Measurements from ENCODE around the gene CHMP3. TPM values are rescaled to one million over a fixed set of nuclear protein-coding genes. Genes with fewer than 3 reads are reported as not detected.

CHMP3 gene
- polyA plus RNA-seq, 2 donors, result 46.1 to 111 TPM

- WGBS, 2 donors, result 59 to 65% methylated on average over 2 of the region's 2 CpGs
- H3K9me3 ChIP-seq (ENCODE audit: control insufficient read depth in 2 of 2, insufficient read depth in 1 of 2, low read depth in 1 of 2, low read length in 1 of 2), result peaks cover 0 to 3% of the 10 kb centered on the region in 2 donors
- no peaks in the 10 kb centered on the region for H3K27me3 ChIP-seq (ENCODE audit: control insufficient read depth in 1 of 2, insufficient read depth in 2 of 2, low read length in 2 of 2)
- H3K27ac ChIP-seq (ENCODE audit: low read depth in 2 of 2, low read length in 1 of 2), result no peak overlapping the region
- no peaks in the 10 kb centered on the region for H3K36me3 ChIP-seq (ENCODE audit: control insufficient read depth in 2 of 2, insufficient read depth in 2 of 2, low read length in 1 of 2)
- no peak overlapping the region for H3K4me3 ChIP-seq (ENCODE audit: low read depth in 1 of 2, low read length in 2 of 2)
- H3K4me1 ChIP-seq (ENCODE audit: control insufficient read depth in 2 of 2, insufficient read depth in 2 of 2, low read length in 1 of 2), result no peaks in the 10 kb centered on the region
Observed at GRCh38 chr2:86543335-86543734, 19.9 kb downstream of the CHMP3 start.

GRCh38 chr2:86542814-86543213 is 20.4 kb downstream of the CHMP3 start:
- WGBS, 2 donors, result 30 to 35% methylated on average over 1 of the region's 1 CpG
- no peaks in the 10 kb centered on the region for H3K27me3 ChIP-seq (ENCODE audit: control insufficient read depth in 1 of 2, insufficient read depth in 2 of 2, low read length in 2 of 2)
- no peak overlapping the region for H3K27ac ChIP-seq (ENCODE audit: low read depth in 2 of 2, low read length in 1 of 2)
- H3K4me1 ChIP-seq (ENCODE audit: control insufficient read depth in 2 of 2, insufficient read depth in 2 of 2, low read length in 1 of 2), result no peaks in the 10 kb centered on the region
- H3K4me3 ChIP-seq (ENCODE audit: low read depth in 1 of 2, low read length in 2 of 2), result no peak overlapping the region
- H3K36me3 ChIP-seq (ENCODE audit: control insufficient read depth in 2 of 2, insufficient read depth in 2 of 2, low read length in 1 of 2), result no peaks in the 10 kb centered on the region
- H3K9me3 ChIP-seq (ENCODE audit: control insufficient read depth in 2 of 2, insufficient read depth in 1 of 2, low read depth in 1 of 2, low read length in 1 of 2), result peaks cover 0 to 3% of the 10 kb centered on the region in 2 donors

- H3K36me3 ChIP-seq (ENCODE audit: control insufficient read depth in 2 of 2, insufficient read depth in 2 of 2, low read length in 1 of 2), result no peaks in the 10 kb centered on the region
- peaks cover 0 to 3% of the 10 kb centered on the region in 2 donors for H3K9me3 ChIP-seq (ENCODE audit: control insufficient read depth in 2 of 2, insufficient read depth in 1 of 2, low read depth in 1 of 2, low read length in 1 of 2)
- H3K4me1 ChIP-seq (ENCODE audit: control insufficient read depth in 2 of 2, insufficient read depth in 2 of 2, low read length in 1 of 2), result no peaks in the 10 kb centered on the region
- 46 to 56% methylated on average over 2 of the region's 2 CpGs for whole genome bisulfite sequencing, 2 donors
- no peaks in the 10 kb centered on the region for H3K27me3 ChIP-seq (ENCODE audit: control insufficient read depth in 1 of 2, insufficient read depth in 2 of 2, low read length in 2 of 2)
- no peak overlapping the region for H3K4me3 ChIP-seq (ENCODE audit: low read depth in 1 of 2, low read length in 2 of 2)
- H3K27ac ChIP-seq (ENCODE audit: low read depth in 2 of 2, low read length in 1 of 2), result no peak overlapping the region
Observed at GRCh38 chr2:86541334-86541733, 21.9 kb downstream of the CHMP3 start.

GRCh38 chr2:86533589-86533988 is 29.7 kb downstream of the CHMP3 start:
- Histone ChIP-seq H3K27ac (ENCODE audit: low read depth in 2 of 2, low read length in 1 of 2) (no peak overlapping the region), H3K27me3 (ENCODE audit: control insufficient read depth in 1 of 2, insufficient read depth in 2 of 2, low read length in 2 of 2) (no peaks in the 10 kb centered on the region), H3K9me3 (ENCODE audit: control insufficient read depth in 2 of 2, insufficient read depth in 1 of 2, low read depth in 1 of 2, low read length in 1 of 2) (peaks cover 3% of the 10 kb centered on the region in 2 donors), H3K36me3 (ENCODE audit: control insufficient read depth in 2 of 2, insufficient read depth in 2 of 2, low read length in 1 of 2) (peaks cover 0 to 2% of the 10 kb centered on the region in 2 donors), H3K4me1 (ENCODE audit: control insufficient read depth in 2 of 2, insufficient read depth in 2 of 2, low read length in 1 of 2) (no peaks in the 10 kb centered on the region), H3K4me3 (ENCODE audit: low read depth in 1 of 2, low read length in 2 of 2) (no peak overlapping the region)
- 96 to 97% methylated on average over 3 of the region's 3 CpGs for WGBS, 2 donors

- Histone ChIP-seq H3K36me3 (ENCODE audit: control insufficient read depth in 2 of 2, insufficient read depth in 2 of 2, low read length in 1 of 2) (peaks cover 0 to 4% of the 10 kb centered on the region in 2 donors), H3K27me3 (ENCODE audit: control insufficient read depth in 1 of 2, insufficient read depth in 2 of 2, low read length in 2 of 2) (no peaks in the 10 kb centered on the region), H3K27ac (ENCODE audit: low read depth in 2 of 2, low read length in 1 of 2) (no peak overlapping the region), H3K4me3 (ENCODE audit: low read depth in 1 of 2, low read length in 2 of 2) (no peak overlapping the region), H3K4me1 (ENCODE audit: control insufficient read depth in 2 of 2, insufficient read depth in 2 of 2, low read length in 1 of 2) (no peaks in the 10 kb centered on the region), H3K9me3 (ENCODE audit: control insufficient read depth in 2 of 2, insufficient read depth in 1 of 2, low read depth in 1 of 2, low read length in 1 of 2) (no peaks in the 10 kb centered on the region)
- WGBS, 2 donors, result 90 to 92% methylated on average over 11 of the region's 11 CpGs
Observed at GRCh38 chr2:86525421-86526340, 37.6 kb downstream of the CHMP3 start.

GRCh38 chr2:86523491-86523890 is 39.8 kb downstream of the CHMP3 start:
- no peaks in the 10 kb centered on the region for H3K27me3 ChIP-seq (ENCODE audit: control insufficient read depth in 1 of 2, insufficient read depth in 2 of 2, low read length in 2 of 2)
- H3K4me1 ChIP-seq (ENCODE audit: control insufficient read depth in 2 of 2, insufficient read depth in 2 of 2, low read length in 1 of 2), result no peaks in the 10 kb centered on the region
- WGBS, 2 donors, result 94 to 95% methylated on average over 4 of the region's 4 CpGs
- H3K36me3 ChIP-seq (ENCODE audit: control insufficient read depth in 2 of 2, insufficient read depth in 2 of 2, low read length in 1 of 2), result peaks cover 0 to 2% of the 10 kb centered on the region in 2 donors
- H3K9me3 ChIP-seq (ENCODE audit: control insufficient read depth in 2 of 2, insufficient read depth in 1 of 2, low read depth in 1 of 2, low read length in 1 of 2), result no peaks in the 10 kb centered on the region
- H3K27ac ChIP-seq (ENCODE audit: low read depth in 2 of 2, low read length in 1 of 2), result no peak overlapping the region
- H3K4me3 ChIP-seq (ENCODE audit: low read depth in 1 of 2, low read length in 2 of 2), result no peak overlapping the region

- no peak overlapping the region for H3K4me3 ChIP-seq (ENCODE audit: low read depth in 1 of 2, low read length in 2 of 2)
- 78 to 88% methylated on average over 2 of the region's 2 CpGs for WGBS, 2 donors
- no peaks in the 10 kb centered on the region for H3K4me1 ChIP-seq (ENCODE audit: control insufficient read depth in 2 of 2, insufficient read depth in 2 of 2, low read length in 1 of 2)
- H3K36me3 ChIP-seq (ENCODE audit: control insufficient read depth in 2 of 2, insufficient read depth in 2 of 2, low read length in 1 of 2), result no peaks in the 10 kb centered on the region
- H3K27me3 ChIP-seq (ENCODE audit: control insufficient read depth in 1 of 2, insufficient read depth in 2 of 2, low read length in 2 of 2), result no peaks in the 10 kb centered on the region
- H3K27ac ChIP-seq (ENCODE audit: low read depth in 2 of 2, low read length in 1 of 2), result no peak overlapping the region
- no peaks in the 10 kb centered on the region for H3K9me3 ChIP-seq (ENCODE audit: control insufficient read depth in 2 of 2, insufficient read depth in 1 of 2, low read depth in 1 of 2, low read length in 1 of 2)
Observed at GRCh38 chr2:86522711-86523110, 40.5 kb downstream of the CHMP3 start.

- H3K9me3 ChIP-seq (ENCODE audit: control insufficient read depth in 2 of 2, insufficient read depth in 1 of 2, low read depth in 1 of 2, low read length in 1 of 2), result no peaks in the 10 kb centered on the region
- H3K36me3 ChIP-seq (ENCODE audit: control insufficient read depth in 2 of 2, insufficient read depth in 2 of 2, low read length in 1 of 2), result no peaks in the 10 kb centered on the region
- H3K27me3 ChIP-seq (ENCODE audit: control insufficient read depth in 1 of 2, insufficient read depth in 2 of 2, low read length in 2 of 2), result no peaks in the 10 kb centered on the region
- no peaks in the 10 kb centered on the region for H3K4me1 ChIP-seq (ENCODE audit: control insufficient read depth in 2 of 2, insufficient read depth in 2 of 2, low read length in 1 of 2)
- no peak overlapping the region for H3K27ac ChIP-seq (ENCODE audit: low read depth in 2 of 2, low read length in 1 of 2)
- 89 to 97% methylated on average over 1 of the region's 1 CpG for WGBS, 2 donors
- H3K4me3 ChIP-seq (ENCODE audit: low read depth in 1 of 2, low read length in 2 of 2), result no peak overlapping the region
Observed at GRCh38 chr2:86521922-86522321, 41.3 kb downstream of the CHMP3 start.

GRCh38 chr2:86520153-86520552 is 43.1 kb downstream of the CHMP3 start:
- Histone ChIP-seq H3K9me3 (ENCODE audit: control insufficient read depth in 2 of 2, insufficient read depth in 1 of 2, low read depth in 1 of 2, low read length in 1 of 2) (no peaks in the 10 kb centered on the region), H3K27ac (ENCODE audit: low read depth in 2 of 2, low read length in 1 of 2) (no peak overlapping the region), H3K36me3 (ENCODE audit: control insufficient read depth in 2 of 2, insufficient read depth in 2 of 2, low read length in 1 of 2) (no peaks in the 10 kb centered on the region), H3K4me1 (ENCODE audit: control insufficient read depth in 2 of 2, insufficient read depth in 2 of 2, low read length in 1 of 2) (no peaks in the 10 kb centered on the region), H3K27me3 (ENCODE audit: control insufficient read depth in 1 of 2, insufficient read depth in 2 of 2, low read length in 2 of 2) (no peaks in the 10 kb centered on the region), H3K4me3 (ENCODE audit: low read depth in 1 of 2, low read length in 2 of 2) (no peak overlapping the region)
- WGBS, 2 donors, result 92% methylated on average over 1 of the region's 1 CpG

GRCh38 chr2:86519349-86519748 is 43.9 kb downstream of the CHMP3 start:
- H3K4me1 ChIP-seq (ENCODE audit: control insufficient read depth in 2 of 2, insufficient read depth in 2 of 2, low read length in 1 of 2), result no peaks in the 10 kb centered on the region
- H3K36me3 ChIP-seq (ENCODE audit: control insufficient read depth in 2 of 2, insufficient read depth in 2 of 2, low read length in 1 of 2), result no peaks in the 10 kb centered on the region
- 89 to 96% methylated on average over 1 of the region's 1 CpG for WGBS, 2 donors
- no peak overlapping the region for H3K4me3 ChIP-seq (ENCODE audit: low read depth in 1 of 2, low read length in 2 of 2)
- H3K9me3 ChIP-seq (ENCODE audit: control insufficient read depth in 2 of 2, insufficient read depth in 1 of 2, low read depth in 1 of 2, low read length in 1 of 2), result no peaks in the 10 kb centered on the region
- no peak overlapping the region for H3K27ac ChIP-seq (ENCODE audit: low read depth in 2 of 2, low read length in 1 of 2)
- no peaks in the 10 kb centered on the region for H3K27me3 ChIP-seq (ENCODE audit: control insufficient read depth in 1 of 2, insufficient read depth in 2 of 2, low read length in 2 of 2)
